HG03196 (cell line): Measurements from ENCODE around the gene LRIG3.
"Not testable (repeated sequence)": the region's sequence is repeated elsewhere in the genome, so short reads cannot be mapped to it uniquely, and the experiment has no call there.

Source experiments
- ATAC-seq: cut with Tn5 transposase; IDR thresholded peaks from one replicate; pipeline ENCODE4 v1.9.1; 2021; ENCODE audit not compliant: unreplicated experiment

The LRIG3 gene

DNA sequence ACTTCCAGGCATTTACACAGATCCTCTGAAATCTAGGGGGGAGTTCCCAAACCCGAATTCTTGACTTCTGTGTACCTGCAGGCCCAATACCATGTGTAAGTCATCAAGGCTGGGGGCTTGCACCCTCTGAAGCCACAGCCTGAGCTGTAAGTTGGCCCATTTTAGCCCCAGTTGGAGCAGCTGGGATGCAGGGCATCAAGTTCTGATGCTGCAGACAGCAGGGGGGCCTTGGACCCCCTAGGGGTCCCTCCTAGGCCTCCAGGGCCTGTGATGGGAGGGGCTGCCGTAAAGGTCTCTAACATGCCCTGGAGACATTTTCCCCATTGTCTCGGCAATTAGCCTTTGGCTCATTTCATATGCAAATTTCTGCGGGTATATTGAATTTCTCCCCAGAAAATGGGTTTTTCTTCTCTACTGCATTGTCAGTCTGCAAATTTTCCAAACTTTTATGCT, 59.5 kb downstream of the LRIG3 start:
- ATAC-seq, result no peak

DNA sequence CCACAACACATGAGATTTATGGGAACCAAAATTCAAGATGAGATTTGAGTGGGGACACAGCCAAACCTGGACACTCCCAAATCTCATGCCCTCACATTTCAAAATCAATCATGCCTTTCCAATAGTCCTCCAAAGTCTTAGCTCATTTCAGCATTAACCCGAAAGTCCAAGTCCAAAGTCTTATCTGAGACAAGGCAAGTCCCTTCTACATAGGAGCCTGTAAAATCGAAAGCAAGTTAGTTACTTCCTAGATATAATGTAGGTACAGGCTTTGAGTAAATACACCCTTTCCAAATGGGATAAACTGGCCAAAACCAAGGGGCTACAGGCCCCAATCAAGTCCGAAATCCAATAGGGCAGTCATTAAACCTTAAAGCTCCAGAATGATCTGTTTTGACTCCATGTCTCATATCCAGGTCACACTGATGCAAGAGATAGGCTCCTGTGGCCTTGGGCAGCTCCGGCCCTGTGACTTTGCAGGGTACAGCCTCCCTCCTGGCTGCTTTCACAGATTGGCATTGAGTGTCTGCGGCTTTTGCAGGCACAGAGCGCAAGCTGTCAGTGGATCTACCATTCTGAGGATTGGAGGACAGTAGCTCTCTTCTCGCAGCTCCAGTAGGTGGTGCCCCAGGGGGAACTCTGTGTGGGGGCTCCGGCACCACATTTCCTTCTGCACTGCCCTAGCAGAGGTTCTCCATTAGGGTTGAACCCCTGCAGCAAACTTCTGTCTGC, 60.1 kb downstream of the LRIG3 start:
- no peak for ATAC-seq

- no peak for ATAC-seq
Observed at GRCh38 chr12:58858030-58858429, 62.3 kb downstream of the LRIG3 start.

DNA sequence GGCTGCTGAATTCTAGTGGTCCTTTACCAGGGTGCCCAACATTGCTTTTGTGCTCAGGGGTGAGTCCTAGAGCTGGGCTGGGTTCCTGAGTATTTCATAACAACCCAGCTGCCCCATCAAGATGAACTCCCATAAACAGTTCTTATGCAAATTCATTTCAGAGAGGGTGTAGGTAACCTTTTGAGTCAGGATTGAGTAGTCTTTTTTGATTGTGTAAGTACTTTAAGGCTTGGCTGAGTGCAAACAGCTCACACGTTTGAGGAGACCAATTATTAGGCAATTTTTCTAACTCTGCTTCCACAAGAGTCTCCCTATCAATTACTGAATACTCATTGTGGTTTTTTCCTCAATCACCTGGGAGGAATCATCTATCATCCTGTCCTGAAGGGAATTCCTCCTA, 63.1 kb downstream of the LRIG3 start:
- not testable (repeated sequence) for ATAC-seq

GRCh38 chr12:58855630-58856029, 64.7 kb downstream of the LRIG3 start:
- not testable (repeated sequence) for ATAC-seq

DNA sequence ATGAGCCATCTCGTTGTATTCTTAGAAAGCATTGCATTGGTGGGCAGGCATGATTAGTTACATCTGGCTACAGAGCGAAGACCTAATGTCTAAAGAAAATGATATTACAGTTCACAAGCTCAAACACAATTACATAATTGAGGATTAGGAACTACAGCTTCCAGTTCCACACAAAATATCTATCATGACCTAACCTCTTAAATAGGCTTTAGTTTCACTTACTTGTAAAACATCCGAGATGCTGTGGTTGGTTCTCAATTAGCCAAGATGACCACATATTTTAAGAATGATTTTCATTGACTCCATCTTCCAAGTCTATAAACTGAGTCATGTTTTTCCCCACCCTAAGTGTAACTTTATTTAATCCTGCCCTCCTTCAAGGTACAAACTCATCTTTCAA, 69.5 kb downstream of the LRIG3 start:
- no peak for ATAC-seq

GRCh38 chr12:58847901-58848600, 72.3 kb downstream of the LRIG3 start:
- ATAC-seq, result no peak

- no peak for ATAC-seq
Observed at GRCh38 chr12:58844161-58844560, 76.1 kb downstream of the LRIG3 start.

DNA sequence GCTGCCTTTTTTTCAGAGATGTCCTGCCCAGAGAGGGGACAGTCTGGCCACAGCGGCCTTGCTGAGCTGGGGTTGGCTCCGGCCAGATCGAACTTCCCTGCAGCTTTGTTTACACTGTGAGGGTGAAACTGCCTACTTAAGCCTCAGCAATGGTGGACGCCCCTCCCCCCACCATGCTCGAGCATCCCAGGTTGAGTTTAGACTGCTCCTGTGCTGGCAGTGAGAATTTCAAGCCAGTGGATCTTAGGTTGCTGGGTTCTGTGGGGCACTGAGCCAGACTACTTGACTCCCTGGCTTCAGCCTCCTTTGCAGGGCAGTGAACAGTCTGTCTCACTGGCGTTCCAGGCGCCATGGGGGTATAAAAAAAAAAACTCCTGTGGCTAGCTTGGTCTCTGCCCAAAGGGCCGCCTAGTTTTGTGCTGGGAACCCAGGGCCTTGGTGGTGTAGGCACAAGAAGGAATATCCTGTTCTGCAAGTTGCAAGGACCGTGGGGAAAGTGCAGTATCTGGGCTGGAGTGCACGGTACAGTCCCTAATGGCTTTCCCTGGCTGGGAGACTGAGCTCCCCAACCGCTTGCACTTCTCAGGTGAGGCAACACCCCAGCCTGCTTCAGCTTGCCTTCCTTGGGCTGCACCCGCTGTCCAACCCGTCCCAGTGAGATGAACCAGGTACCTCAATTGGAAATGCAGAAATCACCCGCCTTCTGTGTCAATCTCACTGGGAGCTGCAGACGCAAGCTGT, 79.1 kb downstream of the LRIG3 start:
- no peak for ATAC-seq

DNA sequence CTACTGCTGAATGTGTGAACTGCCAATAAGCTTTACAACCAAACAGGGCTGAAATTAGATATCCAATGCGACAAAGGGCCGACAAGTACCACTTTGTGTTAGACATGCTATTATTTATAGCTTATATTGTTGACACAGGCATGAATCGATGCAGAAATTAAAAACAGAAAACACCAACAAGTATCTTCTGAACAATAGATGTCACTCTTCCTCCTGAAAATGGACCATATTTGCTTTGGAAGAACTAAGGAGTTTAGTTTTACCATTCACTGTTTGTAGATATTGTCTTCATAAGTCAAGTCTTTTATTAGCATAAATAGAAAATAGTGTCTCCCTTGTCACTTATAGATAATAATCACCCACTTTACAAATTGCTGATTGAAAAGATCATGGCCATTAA, 86.5 kb downstream of the LRIG3 start:
- no peak for ATAC-seq

DNA sequence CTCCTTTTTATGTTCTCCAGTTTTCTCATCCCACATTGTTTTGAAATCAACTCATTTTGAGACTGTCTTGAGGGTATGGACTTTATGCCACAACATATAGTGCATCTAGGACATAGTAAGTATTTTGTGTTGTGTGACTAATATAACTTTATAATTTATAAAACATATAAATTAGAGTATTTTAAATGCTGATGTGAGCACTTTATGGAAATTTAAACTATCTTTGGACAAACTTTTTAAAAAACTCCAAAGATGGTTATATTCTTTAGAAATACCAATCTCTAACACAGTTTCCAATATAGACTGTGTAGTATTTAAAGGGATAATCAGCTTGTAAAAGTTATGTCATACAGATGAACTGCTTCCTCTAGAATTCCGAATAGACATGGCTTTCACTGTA, 87.4 kb downstream of the LRIG3 start:
- no peak for ATAC-seq
